IMR-90 (cell line): ENCODE results near the gene MPZL2. TPM values are rescaled to one million over a fixed set of nuclear protein-coding genes. Genes with fewer than 3 reads are reported as not detected.

Experiments
- ATAC-seq: fragments of 200-7000 bp; cut with Tn5 transposase; 2 replicates; pipeline ENCODE4 v1.9.1; 2020; ENCODE audit warnings: low read depth, mild to moderate bottlenecking, moderate library complexity
- BruUV-seq: library from RNA; stranded (reverse); fragments of 400-500 nt; replicated peaks from 2 replicates; lab custom pipeline; 2021; lab: Mats Ljungman, UMichigan
- CTCF ChIA-PET: fragments of 300-600 bp; formaldehyde crosslinking; extraction: SDS; loops from one replicate; lab custom pipeline; 2021; ENCODE audit warnings: antibody characterized with exemption; lab: Yijun Ruan, JAX
- POLR2A ChIA-PET: fragments of 300-600 bp; sonication (Branson Sonifier 250); formaldehyde crosslinking; loops from one replicate; lab custom pipeline; 2022; ENCODE audit warnings: antibody characterized with exemption; ENCODE audit not compliant: unreplicated experiment; lab: Charles Lee
- DNase-seq: peaks from one replicate; pipeline ENCODE4 v3.0.0; 2013
- H2AFZ ChIP-seq: replicated peaks from 2 replicates; pipeline ENCODE3; 2013; ENCODE audit warnings: low read length, mild to moderate bottlenecking; ENCODE audit not compliant: poor library complexity
- H2AK5ac ChIP-seq: 2 replicates; pipeline ENCODE4 v1.6.1; 2013; ENCODE audit warnings: low read depth, low read length, inconsistent platforms
- H2AK9ac ChIP-seq: replicated peaks from 2 replicates; pipeline ENCODE3; 2013; ENCODE audit warnings: mild to moderate bottlenecking, low read depth, low read length, moderate library complexity; ENCODE audit not compliant: poor library complexity
- H2BK120ac ChIP-seq: 2 replicates; pipeline ENCODE4 v1.6.1; 2013; ENCODE audit warnings: low read depth, low read length, inconsistent platforms
- H2BK15ac ChIP-seq: 3 replicates; pipeline ENCODE4 v1.6.1; 2013; ENCODE audit warnings: low read depth, low read length, inconsistent platforms
- H2BK20ac ChIP-seq: 2 replicates; pipeline ENCODE4 v1.6.1; 2013; ENCODE audit warnings: low read depth, mild to moderate bottlenecking, inconsistent platforms, low read length, moderate library complexity
- H2BK5ac ChIP-seq: 2 replicates; pipeline ENCODE4 v1.6.1; 2013; ENCODE audit warnings: mild to moderate bottlenecking, low read depth, low read length, inconsistent platforms; ENCODE audit not compliant: poor library complexity, severe bottlenecking
- H3K14ac ChIP-seq: replicated peaks from 2 replicates; pipeline ENCODE4 v1.6.1; 2013; ENCODE audit warnings: low read depth, low read length, inconsistent platforms
- H3K18ac ChIP-seq: 2 replicates; pipeline ENCODE4 v1.6.1; 2013; ENCODE audit warnings: low read depth, low read length, control low read depth
- H3K23ac ChIP-seq: 2 replicates; pipeline ENCODE4 v1.6.1; 2013; ENCODE audit warnings: low read depth, low read length, inconsistent platforms
- H3K27ac ChIP-seq: 2 replicates; pipeline ENCODE4 v1.5.1; 2013; ENCODE audit warnings: mild to moderate bottlenecking, control low read depth, low read length; ENCODE audit not compliant: insufficient read depth
- H3K27me3 ChIP-seq: 2 replicates; pipeline ENCODE4 v1.6.1; 2013; ENCODE audit warnings: low read length; ENCODE audit not compliant: control insufficient read depth, insufficient read depth
- H3K36me3 ChIP-seq: 2 replicates; pipeline ENCODE4 v1.6.1; 2013; ENCODE audit warnings: low read length, mixed read lengths; ENCODE audit not compliant: control insufficient read depth, insufficient read depth
- H3K4ac ChIP-seq: 2 replicates; pipeline ENCODE4 v1.6.1; 2013; ENCODE audit warnings: low read depth, low read length, inconsistent platforms
- H3K4me1 ChIP-seq: 2 replicates; pipeline ENCODE4 v1.6.1; 2013; ENCODE audit warnings: low read length, mixed read lengths; ENCODE audit not compliant: control insufficient read depth, insufficient read depth
- H3K4me2 ChIP-seq: 2 replicates; pipeline ENCODE4 v1.6.1; 2013; ENCODE audit warnings: low read depth, mild to moderate bottlenecking, control low read depth, low read length, moderate library complexity
- H3K4me3 ChIP-seq: 2 replicates; pipeline ENCODE4 v1.5.1; 2013; ENCODE audit warnings: low read depth, mild to moderate bottlenecking, control low read depth, low read length, moderate library complexity; ENCODE audit not compliant: insufficient read depth
- H3K56ac ChIP-seq: 2 replicates; pipeline ENCODE4 v1.6.1; 2013; ENCODE audit warnings: low read length, inconsistent platforms; ENCODE audit not compliant: insufficient read depth; ENCODE audit errors: extremely low read depth
- H3K79me1 ChIP-seq, 2 experiments: 2 replicates each; pipeline ENCODE4 v1.6.1; 2013; ENCODE audit warnings: low read length in 2 of 2, inconsistent platforms in 1 of 2, low read depth in 1 of 2
- H3K9ac ChIP-seq: 2 replicates; pipeline ENCODE4 v1.6.1; 2013; ENCODE audit warnings: low read depth, low read length, control low read depth
- H3K9me1 ChIP-seq: 2 replicates; pipeline ENCODE4 v1.6.1; 2013; ENCODE audit warnings: low read length, inconsistent platforms; ENCODE audit not compliant: insufficient read depth
- H3K9me3 ChIP-seq: 2 replicates; pipeline ENCODE4 v1.6.1; 2013; ENCODE audit warnings: low read length; ENCODE audit not compliant: control insufficient read depth, insufficient read depth
- H4K20me1 ChIP-seq: 2 replicates; pipeline ENCODE4 v1.6.1; 2013; ENCODE audit warnings: low read length, inconsistent platforms; ENCODE audit not compliant: insufficient read depth
- H4K5ac ChIP-seq: 2 replicates; pipeline ENCODE4 v1.6.1; 2013; ENCODE audit warnings: mild to moderate bottlenecking, low read depth, low read length, control low read depth
- H4K8ac ChIP-seq, 2 experiments: 2 replicates each; pipeline ENCODE4 v1.6.1; 2013; ENCODE audit warnings: low read depth in 2 of 2, low read length in 2 of 2, control low read depth in 1 of 2, inconsistent platforms in 1 of 2
- H4K91ac ChIP-seq: 2 replicates; pipeline ENCODE4 v1.6.1; 2013; ENCODE audit warnings: low read depth, low read length, inconsistent platforms; ENCODE audit not compliant: insufficient read depth
- BHLHE40 ChIP-seq: fragments of 150-350 bp; IDR thresholded peaks from 2 replicates; pipeline ENCODE4 v1.6.1; 2016; ENCODE audit warnings: mild to moderate bottlenecking, low read depth, low read length
- CEBPB ChIP-seq: IDR thresholded peaks from 2 replicates; pipeline ENCODE4 v1.6.1; 2012; ENCODE audit warnings: low read depth, low read length, improper control_type of control experiment
- CHD1 ChIP-seq: IDR thresholded peaks from 2 replicates; pipeline ENCODE4 v1.6.1; 2012; ENCODE audit warnings: low read depth, low read length, improper control_type of control experiment
- FOS ChIP-seq: fragments of 150-350 bp; IDR thresholded peaks from 2 replicates; pipeline ENCODE4 v1.6.1; 2016; ENCODE audit warnings: low read depth, low read length
- MAFK ChIP-seq: IDR thresholded peaks from 2 replicates; pipeline ENCODE4 v1.6.1; 2012; ENCODE audit warnings: low read depth, low read length, improper control_type of control experiment
- MAZ ChIP-seq: IDR thresholded peaks from 2 replicates; pipeline ENCODE4 v1.6.1; 2012; ENCODE audit warnings: low read depth, mild to moderate bottlenecking, low read length, improper control_type of control experiment, moderate library complexity, borderline replicate concordance
- MXI1 ChIP-seq: IDR thresholded peaks from 2 replicates; pipeline ENCODE4 v1.6.1; 2012; ENCODE audit warnings: low read depth, mild to moderate bottlenecking, low read length, moderate library complexity, borderline replicate concordance
- NFE2L2 ChIP-seq: fragments of 150-350 bp; IDR thresholded peaks from 2 replicates; pipeline ENCODE4 v1.6.1; 2016; ENCODE audit warnings: low read depth, mild to moderate bottlenecking, low read length
- POLR2A ChIP-seq: IDR thresholded peaks from 2 replicates; pipeline ENCODE4 v1.6.1; 2012; ENCODE audit warnings: mild to moderate bottlenecking, low read depth, low read length
- RAD21 ChIP-seq: IDR thresholded peaks from 2 replicates; pipeline ENCODE4 v1.6.1; 2012; ENCODE audit warnings: low read length, improper control_type of control experiment
- RCOR1 ChIP-seq: IDR thresholded peaks from 2 replicates; pipeline ENCODE4 v1.6.1; 2012; ENCODE audit warnings: mild to moderate bottlenecking, low read length, improper control_type of control experiment; ENCODE audit not compliant: insufficient replicate concordance
- RFX5 ChIP-seq: IDR thresholded peaks from 2 replicates; pipeline ENCODE4 v1.8.0; 2012; ENCODE audit warnings: low read depth, mild to moderate bottlenecking, low read length, moderate library complexity
- SMC3 ChIP-seq: fragments of 150-350 bp; IDR thresholded peaks from 2 replicates; pipeline ENCODE4 v1.6.1; 2016; ENCODE audit warnings: low read depth, mild to moderate bottlenecking, antibody characterized with exemption, low read length, moderate library complexity
- WGBS, 2 experiments: methylation state at CpG; one replicate each; pipeline versions ENCODE4 v1.1.5 to v1.1.7; 2013; ENCODE audit warnings: missing lambda C conversion rate in 2 of 2; ENCODE audit not compliant: insufficient read length in 1 of 2; ENCODE audit errors: extremely low coverage in 2 of 2; 5-methylcytosine and 5-hydroxymethylcytosine counted together
- dilution Hi-C: fragments of 300-500 bp; cut with HindIII; formaldehyde crosslinking; loops from one replicate; pipeline ENCODE4 v1.14.3; 2018; ENCODE audit warnings: low sequenced_read_pairs; ENCODE audit not compliant: unreplicated experiment
- in situ Hi-C: fragments of 300-500 bp; cut with MboI; formaldehyde crosslinking; loops from 3 replicates; pipeline ENCODE4 v1.14.3; 2019; ENCODE audit warnings: low sequenced_read_pairs, inconsistent platforms, mixed read lengths
- intact Hi-C: fragments of 100-400 bp; cut with micrococcal nuclease; formaldehyde crosslinking; loops from 2 replicates; pipeline ENCODE4 v1.10.0; 2022
- polyA plus RNA-seq, 3 experiments: library from polyadenylated mRNA; depleted of rRNA; stranded (reverse); fragments of >200 nt; gene quantifications; 2 replicates each; pipeline ENCODE4 v1.2.3, GENCODE V29; 2012; ENCODE audit warnings: low replicate concordance in 1 of 3
- total RNA-seq: library from RNA; depleted of rRNA; stranded (reverse); fragments of >200 nt; gene quantifications from 2 replicates; pipeline ENCODE4 v1.2.3, GENCODE V29; 2012
- TF ChIP-seq, protein P1 (sequence below): conservative IDR thresholded peaks from 2 replicates; pipeline ENCODE4 v1.5.1; 2012; ENCODE audit warnings: mild to moderate bottlenecking, low read depth, low read length, improper control_type of control experiment
- TF ChIP-seq, protein P2 (sequence below): fragments of 150-350 bp; IDR thresholded peaks from 2 replicates; pipeline ENCODE4 v1.6.1; 2017; ENCODE audit warnings: mild to moderate bottlenecking, antibody characterized with exemption, low read length, low read depth
- TF ChIP-seq, protein P3 (sequence below): fragments of 150-350 bp; IDR thresholded peaks from 2 replicates; pipeline ENCODE4 v1.6.1; 2016; ENCODE audit warnings: low read depth, mild to moderate bottlenecking, low read length, moderate library complexity, borderline replicate concordance

Gene MPZL2
- total and polyA plus RNA-seq, 2 of the 4 experiments (the other 2 are of a cell fraction) = not detected

DNA sequence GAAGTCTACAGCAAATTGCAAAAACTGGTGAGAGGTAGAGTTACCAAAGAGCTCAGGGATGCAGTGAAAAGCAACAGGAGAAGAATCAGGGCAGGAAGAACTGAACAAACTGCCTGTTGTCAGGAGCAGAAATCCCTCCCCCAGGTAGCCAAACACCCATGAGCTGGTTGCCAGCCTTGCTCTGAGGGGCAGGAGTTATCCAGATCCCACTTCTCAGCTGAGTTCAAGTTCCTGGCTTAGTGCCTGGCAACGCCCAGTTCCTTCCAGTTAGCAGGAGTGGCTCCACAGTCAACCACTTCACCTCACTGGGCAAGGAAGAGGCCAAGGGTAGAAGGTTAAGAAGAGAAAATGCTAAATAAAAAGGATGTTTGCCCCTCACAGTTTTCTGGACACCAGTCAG, 1.9 kb upstream of the MPZL2 start:
- DNase-seq = no peak
- peaks cover 26% of the 10 kb centered on the region for H3K27me3 ChIP-seq
- H4K8ac ChIP-seq = no peak overlapping the region
- no peak overlapping the region for H2BK120ac ChIP-seq
- dilution Hi-C loops = no loop called here
- no peak overlapping the region for H3K18ac ChIP-seq
- WGBS, 2 experiments = no CpG with 5 or more reads among the region's 1 CpG
- H2AFZ ChIP-seq = no peak overlapping the region
- no peaks in the 10 kb centered on the region for H3K36me3 ChIP-seq
- ATAC-seq = no peak
- no peak overlapping the region for H3K9ac ChIP-seq
- POLR2A ChIA-PET = no interaction called here
- no peak overlapping the region for H2AK5ac ChIP-seq
- H3K4me3 ChIP-seq = no peak overlapping the region
- no peak overlapping the region for H3K4ac ChIP-seq
- no peaks in the 10 kb centered on the region for H4K20me1 ChIP-seq
- CTCF ChIA-PET = no interaction called here
- H3K4me2 ChIP-seq = no peak overlapping the region
- H3K4me1 ChIP-seq = no peaks in the 10 kb centered on the region
- H2BK15ac ChIP-seq = no peak overlapping the region
- no peak overlapping the region for H2AK9ac ChIP-seq
- TF ChIP-seq MAZ = no peak
- TF ChIP-seq, protein P1, sequence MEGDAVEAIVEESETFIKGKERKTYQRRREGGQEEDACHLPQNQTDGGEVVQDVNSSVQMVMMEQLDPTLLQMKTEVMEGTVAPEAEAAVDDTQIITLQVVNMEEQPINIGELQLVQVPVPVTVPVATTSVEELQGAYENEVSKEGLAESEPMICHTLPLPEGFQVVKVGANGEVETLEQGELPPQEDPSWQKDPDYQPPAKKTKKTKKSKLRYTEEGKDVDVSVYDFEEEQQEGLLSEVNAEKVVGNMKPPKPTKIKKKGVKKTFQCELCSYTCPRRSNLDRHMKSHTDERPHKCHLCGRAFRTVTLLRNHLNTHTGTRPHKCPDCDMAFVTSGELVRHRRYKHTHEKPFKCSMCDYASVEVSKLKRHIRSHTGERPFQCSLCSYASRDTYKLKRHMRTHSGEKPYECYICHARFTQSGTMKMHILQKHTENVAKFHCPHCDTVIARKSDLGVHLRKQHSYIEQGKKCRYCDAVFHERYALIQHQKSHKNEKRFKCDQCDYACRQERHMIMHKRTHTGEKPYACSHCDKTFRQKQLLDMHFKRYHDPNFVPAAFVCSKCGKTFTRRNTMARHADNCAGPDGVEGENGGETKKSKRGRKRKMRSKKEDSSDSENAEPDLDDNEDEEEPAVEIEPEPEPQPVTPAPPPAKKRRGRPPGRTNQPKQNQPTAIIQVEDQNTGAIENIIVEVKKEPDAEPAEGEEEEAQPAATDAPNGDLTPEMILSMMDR = no peak
- TF ChIP-seq CHD1 = no peak
- no peak for TF ChIP-seq SMC3
- TF ChIP-seq, protein P2, sequence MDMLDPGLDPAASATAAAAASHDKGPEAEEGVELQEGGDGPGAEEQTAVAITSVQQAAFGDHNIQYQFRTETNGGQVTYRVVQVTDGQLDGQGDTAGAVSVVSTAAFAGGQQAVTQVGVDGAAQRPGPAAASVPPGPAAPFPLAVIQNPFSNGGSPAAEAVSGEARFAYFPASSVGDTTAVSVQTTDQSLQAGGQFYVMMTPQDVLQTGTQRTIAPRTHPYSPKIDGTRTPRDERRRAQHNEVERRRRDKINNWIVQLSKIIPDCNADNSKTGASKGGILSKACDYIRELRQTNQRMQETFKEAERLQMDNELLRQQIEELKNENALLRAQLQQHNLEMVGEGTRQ = no peak
- no peak for TF ChIP-seq RCOR1
- TF ChIP-seq, protein P3, sequence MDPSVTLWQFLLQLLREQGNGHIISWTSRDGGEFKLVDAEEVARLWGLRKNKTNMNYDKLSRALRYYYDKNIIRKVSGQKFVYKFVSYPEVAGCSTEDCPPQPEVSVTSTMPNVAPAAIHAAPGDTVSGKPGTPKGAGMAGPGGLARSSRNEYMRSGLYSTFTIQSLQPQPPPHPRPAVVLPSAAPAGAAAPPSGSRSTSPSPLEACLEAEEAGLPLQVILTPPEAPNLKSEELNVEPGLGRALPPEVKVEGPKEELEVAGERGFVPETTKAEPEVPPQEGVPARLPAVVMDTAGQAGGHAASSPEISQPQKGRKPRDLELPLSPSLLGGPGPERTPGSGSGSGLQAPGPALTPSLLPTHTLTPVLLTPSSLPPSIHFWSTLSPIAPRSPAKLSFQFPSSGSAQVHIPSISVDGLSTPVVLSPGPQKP = no peak
- no peak for TF ChIP-seq BHLHE40
- TF ChIP-seq POLR2A = no peak
- TF ChIP-seq MAFK = no peak
- TF ChIP-seq MXI1 = no peak
- no peak for TF ChIP-seq FOS
- TF ChIP-seq NFE2L2 = no peak
- no peak for TF ChIP-seq CEBPB
- no peak for TF ChIP-seq RFX5
- TF ChIP-seq RAD21 = no peak
- in situ Hi-C loops = no loop called here
- H4K91ac ChIP-seq = no peak overlapping the region
- H3K9me1 ChIP-seq = no peaks in the 10 kb centered on the region
- intact Hi-C loops = no loop called here
- no peak overlapping the region for H3K56ac ChIP-seq
- no peak overlapping the region for H3K23ac ChIP-seq
- H3K79me1 ChIP-seq = no peaks in the 10 kb centered on the region
- no peak overlapping the region for H2BK20ac ChIP-seq
- no TSS peak for BruUV-seq
- H4K5ac ChIP-seq = no peak overlapping the region
- no peak overlapping the region for H3K14ac ChIP-seq
- no peaks in the 10 kb centered on the region for H3K9me3 ChIP-seq
- no peak overlapping the region for H2BK5ac ChIP-seq
- no peak overlapping the region for H3K27ac ChIP-seq
